ENCODE data around the gene AVPR2. TPM values are rescaled to one million over a fixed set of nuclear protein-coding genes. Genes with fewer than 3 reads are reported as not detected.
A peak's percentile ranks its signal among the peaks of the same experiment; 100 is the strongest.

Gene AVPR2
- total RNA-seq, 2 donors from 2014 or later = not detected

- peak; percentile 99 for TF ChIP-seq CTCF (conservative IDR thresholded peaks at IDR 0.05)
- Histone ChIP-seq H3K27me3 (ENCODE audit: control insufficient read depth, insufficient read depth, low read length, poor library complexity, severe bottlenecking) (no peaks in the 10 kb centered on the region), H3K27ac (ENCODE audit: low read depth, low read length) (no peak overlapping the region), H3K4me3 (ENCODE audit: low read length) (no peak overlapping the region), H3K36me3 (ENCODE audit: control insufficient read depth, insufficient read depth, low read length) (peaks cover 25% of the 10 kb centered on the region), H3K9ac (ENCODE audit: extremely low read depth, low read length, poor library complexity, severe bottlenecking) (no peak overlapping the region), H3K9me3 (ENCODE audit: control insufficient read depth, low read length) (no peaks in the 10 kb centered on the region), H3K4me1 (ENCODE audit: control insufficient read depth, insufficient read depth, low read length) (no peaks in the 10 kb centered on the region)
- 32 to 37% methylated on average over 10 to 32 of the region's 33 CpGs for WGBS, 2 experiments (ENCODE audit: insufficient coverage in 1 of 2, insufficient read length in 1 of 2)
- Mint-ChIP-seq H3K27me3 (ENCODE audit: insufficient read depth) (no peaks in the 10 kb centered on the region), H3K36me3 (ENCODE audit: low read depth) (peaks cover 85% of the 10 kb centered on the region), H3K9me3 (no peaks in the 10 kb centered on the region), H3K27ac (peak overlapping the region; percentile 21), H3K4me3 (no peak overlapping the region), H3K4me1 (peaks cover 3% of the 10 kb centered on the region)
- DNase-seq = peak; percentile 92
Measured at GRCh38 chrX:153953342-153953830, 48.9 kb downstream of the AVPR2 start.

GRCh38 chrX:153953892-153954557 is 49.6 kb downstream of the AVPR2 start:
- Mint-ChIP-seq H3K27me3 (ENCODE audit: insufficient read depth) (no peaks in the 10 kb centered on the region), H3K27ac (no peak overlapping the region), H3K4me3 (no peak overlapping the region), H3K36me3 (ENCODE audit: low read depth) (peaks cover 87% of the 10 kb centered on the region), H3K9me3 (no peaks in the 10 kb centered on the region), H3K4me1 (no peaks in the 10 kb centered on the region)
- Histone ChIP-seq H3K4me1 (ENCODE audit: control insufficient read depth, insufficient read depth, low read length) (no peaks in the 10 kb centered on the region), H3K9me3 (ENCODE audit: control insufficient read depth, low read length) (no peaks in the 10 kb centered on the region), H3K4me3 (ENCODE audit: low read length) (no peak overlapping the region), H3K27ac (ENCODE audit: low read depth, low read length) (no peak overlapping the region), H3K9ac (ENCODE audit: extremely low read depth, low read length, poor library complexity, severe bottlenecking) (no peak overlapping the region), H3K27me3 (ENCODE audit: control insufficient read depth, insufficient read depth, low read length, poor library complexity, severe bottlenecking) (no peaks in the 10 kb centered on the region), H3K36me3 (ENCODE audit: control insufficient read depth, insufficient read depth, low read length) (peaks cover 30% of the 10 kb centered on the region)
- TF ChIP-seq CTCF (conservative IDR thresholded peaks at IDR 0.05) = peak; percentile 44
- 94 to 100% methylated on average over 1 to 33 of the region's 33 CpGs for WGBS, 2 experiments (ENCODE audit: insufficient coverage in 1 of 2, insufficient read length in 1 of 2)
- DNase-seq = no peak

GRCh38 chrX:153954558-153955227 is 50.2 kb downstream of the AVPR2 start:
- Histone ChIP-seq H3K9ac (ENCODE audit: extremely low read depth, low read length, poor library complexity, severe bottlenecking) (no peak overlapping the region), H3K4me1 (ENCODE audit: control insufficient read depth, insufficient read depth, low read length) (no peaks in the 10 kb centered on the region), H3K27ac (ENCODE audit: low read depth, low read length) (no peak overlapping the region), H3K27me3 (ENCODE audit: control insufficient read depth, insufficient read depth, low read length, poor library complexity, severe bottlenecking) (no peaks in the 10 kb centered on the region), H3K9me3 (ENCODE audit: control insufficient read depth, low read length) (no peaks in the 10 kb centered on the region), H3K36me3 (ENCODE audit: control insufficient read depth, insufficient read depth, low read length) (peaks cover 35% of the 10 kb centered on the region), H3K4me3 (ENCODE audit: low read length) (no peak overlapping the region)
- Mint-ChIP-seq H3K4me3 (no peak overlapping the region), H3K4me1 (no peaks in the 10 kb centered on the region), H3K27me3 (ENCODE audit: insufficient read depth) (no peaks in the 10 kb centered on the region), H3K27ac (no peak overlapping the region), H3K36me3 (ENCODE audit: low read depth) (peaks cover 87% of the 10 kb centered on the region), H3K9me3 (no peaks in the 10 kb centered on the region)
- no peak for DNase-seq
- no peak for TF ChIP-seq CTCF (conservative IDR thresholded peaks at IDR 0.05)
- WGBS, 2 experiments (ENCODE audit: insufficient coverage in 1 of 2, insufficient read length in 1 of 2) = 97 to 100% methylated on average over 2 to 43 of the region's 44 CpGs

Data from endodermal cell (in vitro differentiated cells).